Erythroblast (primary cell): ENCODE data around the gene TLE2.

Experiments used
- GATA1 ChIP-seq: IDR thresholded peaks from 2 replicates; pipeline ENCODE4 v1.6.1; 2011; ENCODE audit warnings: low read depth, mild to moderate bottlenecking, control low read depth, low read length, moderate library complexity
- POLR2A ChIP-seq: IDR thresholded peaks from 2 replicates; pipeline ENCODE4 v1.6.1; 2011; ENCODE audit warnings: mild to moderate bottlenecking, low read length

GRCh38 chr19:3042621-3043267, 13.7 kb upstream of the TLE2 start:
- TF ChIP-seq POLR2A (no peak), GATA1 (no peak)
